ENCODE data around the gene DDA1. TPM values are rescaled to one million over a fixed set of nuclear protein-coding genes. Genes with fewer than 3 reads are reported as not detected.

DDA1 gene
- total and polyA plus RNA-seq, 2 of the 13 experiments (the other 11 are each of a cell fraction or from before 2014, with no cell fraction given), result 24.5 to 26.0 TPM

DNA sequence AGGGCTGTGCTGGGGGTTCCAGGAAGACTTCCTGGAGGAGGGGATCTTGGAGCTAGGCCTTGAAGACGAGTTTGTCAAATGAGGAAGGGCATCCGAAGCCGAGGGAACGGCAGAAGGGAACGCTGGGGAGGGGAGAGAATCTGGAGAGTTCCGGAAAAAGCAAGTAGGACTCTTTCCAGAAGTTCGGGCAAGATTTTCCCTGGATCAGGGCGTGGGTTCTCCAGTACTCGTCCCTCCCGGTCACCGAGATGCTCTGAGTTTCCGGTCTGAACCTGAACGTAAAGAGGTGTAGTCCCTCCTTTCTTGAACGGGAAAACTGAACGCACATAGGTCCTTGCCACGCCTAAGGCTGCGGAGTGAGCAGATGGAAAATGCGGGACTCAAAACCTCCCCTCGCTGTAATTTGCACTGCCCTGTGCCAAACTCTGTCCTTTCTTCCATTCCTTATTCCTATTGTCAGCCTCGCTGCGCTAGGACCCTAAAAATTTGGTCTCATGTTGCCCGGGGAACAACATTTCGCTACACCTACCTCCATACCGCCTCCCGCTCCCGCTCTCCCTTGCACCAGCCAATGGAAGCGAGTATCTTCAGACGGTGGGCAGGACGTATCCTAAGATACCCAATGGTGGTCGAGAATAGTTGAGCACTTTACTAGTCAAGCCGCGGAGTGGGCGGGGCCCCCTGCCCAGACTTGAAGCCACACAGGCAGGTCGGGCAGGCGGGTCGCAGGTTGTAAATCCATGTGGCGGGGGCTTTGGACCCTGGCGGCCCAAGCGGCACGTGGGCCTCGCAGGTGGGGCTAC is 27.7 kb downstream of the DDA1 start, which contains the start of gene GTPBP3 (continued):
- TF ChIP-seq SIN3B (IDR thresholded peaks at IDR 0.05; ENCODE audit: low read length), result peak; percentile 83; the same call in 1 of the 2 replicates
- TF ChIP-seq SOX6 (IDR thresholded peaks at IDR 0.05), result no peak
- peak; percentile 60 for TF ChIP-seq SOX6 (CRISPR knock-in tag; IDR thresholded peaks at IDR 0.05)
- no peak; the same call in 1 of the 2 replicates for TF ChIP-seq KDM5B (CRISPR knock-in tag; IDR thresholded peaks at IDR 0.05; ENCODE audit: borderline replicate concordance)
- no peak for TF ChIP-seq GFI1 (CRISPR knock-in tag; IDR thresholded peaks at IDR 0.05; ENCODE audit: borderline replicate concordance)
- peak; percentile 91 for TF ChIP-seq YEATS4 (CRISPR knock-in tag; IDR thresholded peaks at IDR 0.05; ENCODE audit: borderline replicate concordance)
- peak; percentile 50; the same call in 1 of the 2 replicates for TF ChIP-seq ZNF724P (CRISPR knock-in tag; IDR thresholded peaks at IDR 0.05; ENCODE audit: borderline replicate concordance)
- TF ChIP-seq, protein P1, sequence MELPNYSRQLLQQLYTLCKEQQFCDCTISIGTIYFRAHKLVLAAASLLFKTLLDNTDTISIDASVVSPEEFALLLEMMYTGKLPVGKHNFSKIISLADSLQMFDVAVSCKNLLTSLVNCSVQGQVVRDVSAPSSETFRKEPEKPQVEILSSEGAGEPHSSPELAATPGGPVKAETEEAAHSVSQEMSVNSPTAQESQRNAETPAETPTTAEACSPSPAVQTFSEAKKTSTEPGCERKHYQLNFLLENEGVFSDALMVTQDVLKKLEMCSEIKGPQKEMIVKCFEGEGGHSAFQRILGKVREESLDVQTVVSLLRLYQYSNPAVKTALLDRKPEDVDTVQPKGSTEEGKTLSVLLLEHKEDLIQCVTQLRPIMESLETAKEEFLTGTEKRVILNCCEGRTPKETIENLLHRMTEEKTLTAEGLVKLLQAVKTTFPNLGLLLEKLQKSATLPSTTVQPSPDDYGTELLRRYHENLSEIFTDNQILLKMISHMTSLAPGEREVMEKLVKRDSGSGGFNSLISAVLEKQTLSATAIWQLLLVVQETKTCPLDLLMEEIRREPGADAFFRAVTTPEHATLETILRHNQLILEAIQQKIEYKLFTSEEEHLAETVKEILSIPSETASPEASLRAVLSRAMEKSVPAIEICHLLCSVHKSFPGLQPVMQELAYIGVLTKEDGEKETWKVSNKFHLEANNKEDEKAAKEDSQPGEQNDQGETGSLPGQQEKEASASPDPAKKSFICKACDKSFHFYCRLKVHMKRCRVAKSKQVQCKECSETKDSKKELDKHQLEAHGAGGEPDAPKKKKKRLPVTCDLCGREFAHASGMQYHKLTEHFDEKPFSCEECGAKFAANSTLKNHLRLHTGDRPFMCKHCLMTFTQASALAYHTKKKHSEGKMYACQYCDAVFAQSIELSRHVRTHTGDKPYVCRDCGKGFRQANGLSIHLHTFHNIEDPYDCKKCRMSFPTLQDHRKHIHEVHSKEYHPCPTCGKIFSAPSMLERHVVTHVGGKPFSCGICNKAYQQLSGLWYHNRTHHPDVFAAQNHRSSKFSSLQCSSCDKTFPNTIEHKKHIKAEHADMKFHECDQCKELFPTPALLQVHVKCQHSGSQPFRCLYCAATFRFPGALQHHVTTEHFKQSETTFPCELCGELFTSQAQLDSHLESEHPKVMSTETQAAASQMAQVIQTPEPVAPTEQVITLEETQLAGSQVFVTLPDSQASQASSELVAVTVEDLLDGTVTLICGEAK (IDR thresholded peaks at IDR 0.05), result peak; percentile 71
- TF ChIP-seq, protein P1 (CRISPR knock-in tag; IDR thresholded peaks at IDR 0.05), result no peak; the same call in 1 of the 2 replicates
- TF ChIP-seq KDM2A (CRISPR knock-in tag; IDR thresholded peaks at IDR 0.05; ENCODE audit: borderline replicate concordance, low read depth), result peak; percentile 78; the same call in 1 of the 2 replicates
- TF ChIP-seq ZIK1 (CRISPR knock-in tag; IDR thresholded peaks at IDR 0.05; ENCODE audit: borderline replicate concordance, low read depth), result peak; percentile 71; the same call in 1 of the 2 replicates
- TF ChIP-seq RBM22 (optimal IDR thresholded peaks at IDR 0.05; ENCODE audit: low read length), result no peak
- peak; percentile 35; the same call in 1 of the 2 replicates for TF ChIP-seq MIER3 (CRISPR knock-in tag; IDR thresholded peaks at IDR 0.05; ENCODE audit: borderline replicate concordance)
- peak; percentile 81 for TF ChIP-seq DMAP1 (CRISPR knock-in tag; IDR thresholded peaks at IDR 0.05)
- TF ChIP-seq HNF1B (CRISPR knock-in tag; IDR thresholded peaks at IDR 0.05), result peak; percentile 47
- peak; percentile 73 for TF ChIP-seq CREB1 (IDR thresholded peaks at IDR 0.05)
- TF ChIP-seq CREB1 (CRISPR knock-in tag; IDR thresholded peaks at IDR 0.05), result peak; percentile 94
- TF ChIP-seq KDM5A (IDR thresholded peaks at IDR 0.05; ENCODE audit: borderline replicate concordance, low read length), result peak; percentile 97
- TF ChIP-seq NFRKB (IDR thresholded peaks at IDR 0.05), result no peak
- peak; percentile 84 for TF ChIP-seq ZNF878 (CRISPR knock-in tag; IDR thresholded peaks at IDR 0.05)
- TF ChIP-seq HCFC1 (IDR thresholded peaks at IDR 0.05; ENCODE audit: low read depth, low read length), result peak; percentile 70
